VCaP (cell line): ENCODE data around the gene CBX6.
A peak's percentile ranks its signal among the peaks of the same experiment; 100 is the strongest.
"Not testable (repeated sequence)": the region's sequence is repeated elsewhere in the genome, so short reads cannot be mapped to it uniquely, and the experiment has no call there.

Experiments used
- H3K27ac ChIP-seq: fragments of 450-650 bp; 2 replicates; pipeline ENCODE4 v1.5.1; 2017
- TF ChIP-seq, protein P1 (sequence below): fragments of 450-650 bp; conservative IDR thresholded peaks from 2 replicates; pipeline ENCODE4 v1.5.1; 2017; ENCODE audit warnings: mild to moderate bottlenecking, moderate library complexity

CBX6 gene

DNA sequence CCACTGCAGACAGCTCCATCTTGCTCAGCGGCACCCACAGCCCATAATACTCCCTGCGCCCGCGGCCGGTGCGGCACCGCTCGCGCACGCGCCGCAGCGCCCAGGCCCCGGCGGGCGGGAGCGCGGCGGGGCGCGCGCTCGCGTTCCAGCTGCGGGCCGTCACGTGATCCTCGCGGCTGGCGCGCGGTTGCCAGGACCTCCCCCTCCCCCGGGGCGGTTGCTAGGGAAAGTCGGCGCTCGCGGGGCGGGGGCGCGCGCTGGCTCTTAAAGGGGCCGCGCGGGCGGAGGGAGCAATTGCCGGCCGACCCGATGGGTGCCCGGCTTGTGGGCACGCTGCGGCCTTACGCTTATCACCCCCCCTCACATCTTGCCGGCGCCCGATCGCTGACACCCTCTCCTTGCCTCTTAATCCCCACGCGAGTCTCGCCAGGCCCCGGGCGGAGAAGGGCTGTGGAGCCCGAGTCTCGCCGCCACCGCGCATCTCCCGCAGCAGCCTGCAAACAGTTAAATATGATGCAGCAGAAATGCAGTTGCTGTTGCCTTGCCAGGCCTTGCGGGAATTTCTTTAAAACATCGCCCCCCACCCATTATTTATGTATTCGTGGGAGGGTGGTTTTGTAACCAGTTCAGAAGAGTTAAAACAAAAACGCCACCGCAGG is at the start of gene CBX6:
Gene CBX6, minus strand, starts transcription at position 45 of the 659 bp plus-strand sequence. Its CDS starts 26 bp downstream, at position 19.
- peak within 1 kb of the TSS; percentile 98 for H3K27ac ChIP-seq
- TF ChIP-seq, protein P1, sequence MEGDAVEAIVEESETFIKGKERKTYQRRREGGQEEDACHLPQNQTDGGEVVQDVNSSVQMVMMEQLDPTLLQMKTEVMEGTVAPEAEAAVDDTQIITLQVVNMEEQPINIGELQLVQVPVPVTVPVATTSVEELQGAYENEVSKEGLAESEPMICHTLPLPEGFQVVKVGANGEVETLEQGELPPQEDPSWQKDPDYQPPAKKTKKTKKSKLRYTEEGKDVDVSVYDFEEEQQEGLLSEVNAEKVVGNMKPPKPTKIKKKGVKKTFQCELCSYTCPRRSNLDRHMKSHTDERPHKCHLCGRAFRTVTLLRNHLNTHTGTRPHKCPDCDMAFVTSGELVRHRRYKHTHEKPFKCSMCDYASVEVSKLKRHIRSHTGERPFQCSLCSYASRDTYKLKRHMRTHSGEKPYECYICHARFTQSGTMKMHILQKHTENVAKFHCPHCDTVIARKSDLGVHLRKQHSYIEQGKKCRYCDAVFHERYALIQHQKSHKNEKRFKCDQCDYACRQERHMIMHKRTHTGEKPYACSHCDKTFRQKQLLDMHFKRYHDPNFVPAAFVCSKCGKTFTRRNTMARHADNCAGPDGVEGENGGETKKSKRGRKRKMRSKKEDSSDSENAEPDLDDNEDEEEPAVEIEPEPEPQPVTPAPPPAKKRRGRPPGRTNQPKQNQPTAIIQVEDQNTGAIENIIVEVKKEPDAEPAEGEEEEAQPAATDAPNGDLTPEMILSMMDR = no peak

DNA sequence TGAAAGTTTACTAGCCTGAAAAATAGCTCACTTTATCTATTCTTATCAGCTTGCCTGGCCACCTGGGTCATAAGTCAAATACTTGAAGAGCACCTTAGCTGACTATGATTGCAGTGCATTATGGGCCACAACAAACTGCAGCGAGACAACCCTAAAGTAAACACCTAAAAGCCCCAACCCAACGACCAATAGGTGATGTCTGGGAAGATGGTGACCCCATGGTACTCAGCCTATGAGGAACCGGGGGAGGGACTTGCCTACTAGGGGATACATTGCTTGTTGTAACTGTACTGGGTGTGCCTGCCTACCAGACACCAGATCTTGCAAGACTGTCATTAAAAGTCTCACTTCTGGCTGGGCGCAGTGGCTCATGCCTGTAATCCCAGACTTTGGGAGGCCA is 49.8 kb upstream of the CBX6 start:
- H3K27ac ChIP-seq = peak overlapping the region; percentile 96
- TF ChIP-seq, protein P1 = no peak

DNA sequence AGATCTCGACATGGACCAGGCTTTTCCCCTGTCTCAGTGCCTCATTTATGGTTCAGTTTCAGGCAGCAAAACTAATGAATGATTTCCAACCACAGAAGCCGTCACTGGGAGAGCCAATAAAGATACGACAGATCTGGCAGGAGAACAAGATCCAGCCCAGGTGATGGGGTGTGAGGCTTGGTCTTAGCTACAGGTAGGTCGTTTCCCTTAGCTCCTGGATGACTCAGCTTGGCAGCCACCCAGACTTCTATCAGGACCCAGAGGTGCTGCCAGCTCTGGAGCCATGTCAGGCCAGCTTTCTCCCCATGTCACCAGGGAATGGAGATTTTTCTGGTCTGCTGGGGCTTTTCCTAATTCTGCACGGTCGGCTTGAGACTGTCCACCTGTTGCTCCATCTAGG is 49.1 kb upstream of the CBX6 start:
- H3K27ac ChIP-seq = peak overlapping the region; percentile 96; the same call in 1 of the 2 replicates
- TF ChIP-seq, protein P1 = no peak

DNA sequence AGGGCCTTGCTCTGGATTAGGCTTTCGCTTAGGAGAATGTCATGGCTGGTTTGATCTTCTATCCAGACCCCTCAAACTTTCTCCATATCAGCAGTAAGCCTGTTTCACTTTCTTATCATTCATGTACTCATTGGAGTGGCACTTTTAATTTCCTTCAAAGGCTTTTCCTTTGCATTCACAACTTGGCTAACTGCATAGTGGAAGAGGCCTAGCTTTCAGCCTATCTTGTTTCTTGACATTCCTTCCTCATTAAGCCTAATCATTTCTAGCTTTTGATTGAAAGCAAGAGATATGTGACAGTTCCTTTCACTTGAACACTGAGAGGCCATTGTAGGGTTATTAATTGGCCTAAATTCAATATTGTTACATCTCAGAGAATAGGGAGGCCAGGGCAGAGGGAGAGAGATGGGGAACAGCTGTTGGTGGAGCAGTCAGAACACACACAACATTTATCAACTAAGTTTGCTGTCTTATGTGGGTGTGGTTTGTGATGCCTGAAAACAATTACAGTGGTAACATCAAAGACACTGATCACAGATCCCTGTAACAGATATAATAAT is 47.7 kb upstream of the CBX6 start:
- TF ChIP-seq, protein P1 = no peak

DNA sequence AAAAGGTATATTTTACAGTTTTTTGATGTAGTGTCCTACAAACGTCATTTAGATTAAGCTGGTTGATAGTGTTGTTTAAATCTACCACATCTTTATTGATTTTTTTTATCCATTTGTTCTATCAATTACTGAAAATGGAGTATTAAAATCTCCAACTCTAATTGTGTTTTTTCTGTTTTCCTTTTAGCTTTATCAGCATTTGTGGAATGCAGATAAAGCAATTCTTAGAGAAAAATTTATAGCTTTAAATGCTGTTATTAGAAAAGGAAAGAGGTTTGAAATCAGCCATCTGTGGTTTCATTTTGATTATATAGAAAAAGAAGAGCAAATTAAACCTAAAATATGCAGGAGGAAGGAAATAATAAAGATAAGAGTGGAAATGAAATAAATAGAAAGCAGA is 39.4 kb upstream of the CBX6 start:
- TF ChIP-seq, protein P1 = no peak
- H3K27ac ChIP-seq = no peak overlapping the region

More for the DNA sequence above, 47.7 kb upstream of the CBX6 start:
- H3K27ac ChIP-seq = no peak overlapping the region

DNA sequence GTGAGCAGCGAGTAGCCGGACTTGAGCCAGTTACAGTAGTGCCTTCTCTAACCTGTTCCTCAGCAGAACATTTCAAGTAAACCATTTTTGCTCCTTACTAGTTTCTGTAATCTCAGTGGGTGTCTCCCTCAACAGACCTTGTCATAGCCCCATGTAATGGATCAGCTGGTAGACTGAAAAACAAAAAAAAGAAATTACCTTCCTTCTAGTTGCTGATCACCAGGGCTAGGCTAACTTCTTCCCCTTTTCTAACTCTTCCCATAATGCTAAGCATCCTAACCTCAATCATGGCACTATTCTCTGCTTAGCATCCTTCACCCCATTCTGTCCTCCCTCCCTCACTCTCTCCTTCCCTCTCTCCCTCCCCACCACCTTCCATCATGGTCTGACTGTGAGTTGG is 35.8 kb upstream of the CBX6 start:
- TF ChIP-seq, protein P1 = no peak
- H3K27ac ChIP-seq = no peak overlapping the region

DNA sequence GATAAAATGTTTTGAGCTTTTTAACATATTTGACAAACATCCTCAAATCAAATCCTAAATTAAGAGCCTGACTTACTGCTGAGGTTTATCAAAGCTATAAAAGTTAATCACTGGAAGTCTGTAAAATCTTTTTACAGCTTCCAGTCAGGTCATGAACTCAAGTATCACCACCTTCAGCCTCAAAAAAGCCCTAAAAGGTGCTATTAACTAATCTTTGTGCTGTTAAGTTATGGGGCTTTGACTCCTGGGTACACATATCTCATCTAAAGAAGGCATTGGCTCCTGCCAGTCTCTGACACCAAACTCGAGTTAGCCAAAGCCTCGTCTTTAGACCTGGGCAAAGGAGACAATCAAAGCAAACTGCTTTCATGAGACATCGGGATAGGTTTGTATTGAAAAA is 34.0 kb upstream of the CBX6 start:
- TF ChIP-seq, protein P1 = no peak
- H3K27ac ChIP-seq = no peak overlapping the region

DNA sequence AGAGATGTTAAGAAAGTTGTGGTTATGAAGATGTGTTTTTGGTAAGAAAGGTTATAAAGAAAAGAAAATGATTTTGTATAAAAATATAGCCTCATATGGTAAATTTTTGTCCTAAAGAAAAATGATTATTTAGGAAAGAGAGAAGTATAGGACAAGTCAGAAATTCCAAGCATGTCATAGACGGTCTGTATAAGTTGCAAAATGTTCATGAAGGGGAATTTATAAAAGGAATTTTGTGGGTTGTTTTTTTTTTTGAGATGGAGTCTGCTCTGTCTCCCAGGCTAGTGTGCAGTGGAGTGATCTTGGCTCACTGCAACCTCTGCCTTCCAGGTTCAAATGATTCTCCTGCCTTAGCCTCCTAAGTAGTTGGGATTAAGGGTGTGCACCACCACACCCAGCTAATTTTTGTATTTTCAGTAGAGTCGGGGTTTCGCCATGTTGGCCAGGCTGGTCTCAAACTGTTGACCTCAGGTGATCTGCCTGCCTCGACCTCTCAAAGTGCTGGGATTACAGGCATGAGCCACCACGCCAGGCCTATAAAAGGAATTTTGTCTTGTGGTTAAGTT is 32.1 kb upstream of the CBX6 start:
- not testable (repeated sequence) for H3K27ac ChIP-seq
